Measurements from ENCODE around the gene MATN3.

MATN3 gene

GRCh38 chr2:20035955-20036666, 23.6 kb upstream of the MATN3 start:
- no peak for DNase-seq

- DNase-seq, result no peak
These were observed 22.4 kb upstream of the MATN3 start for GRCh38 chr2:20034821-20035220.

- no peak for DNase-seq
These were observed 21.8 kb upstream of the MATN3 start for GRCh38 chr2:20034218-20034617.

GRCh38 chr2:20033322-20033721, 20.9 kb upstream of the MATN3 start:
- DNase-seq, result no peak

GRCh38 chr2:20030224-20030623, 17.8 kb upstream of the MATN3 start:
- no peak for DNase-seq

GRCh38 chr2:20027705-20028434, 15.4 kb upstream of the MATN3 start:
- no peak for DNase-seq

GRCh38 chr2:20027260-20027677, 14.8 kb upstream of the MATN3 start:
- DNase-seq, result no peak

- no peak for DNase-seq
These were observed 12.8 kb upstream of the MATN3 start for GRCh38 chr2:20025065-20025786.

- DNase-seq, result no peak
These were observed 11.2 kb upstream of the MATN3 start for GRCh38 chr2:20023688-20024087.

- no peak for DNase-seq
These were observed 9.0 kb upstream of the MATN3 start for GRCh38 chr2:20021405-20022009.

GRCh38 chr2:20019747-20020146, 7.3 kb upstream of the MATN3 start:
- no peak for DNase-seq

- DNase-seq, result no peak
These were observed 6.2 kb upstream of the MATN3 start for GRCh38 chr2:20018601-20019152.

GRCh38 chr2:20016346-20016745, 3.9 kb upstream of the MATN3 start:
- no peak for DNase-seq

- DNase-seq, result no peak
These were observed 3.1 kb upstream of the MATN3 start for GRCh38 chr2:20015482-20016083.

GRCh38 chr2:20013126-20013849, 820 bp upstream of the MATN3 start:
- no peak for DNase-seq

GRCh38 chr2:20012032-20012281, 511 bp downstream of the MATN3 start:
- DNase-seq, result no peak

- DNase-seq, result no peak
These were observed 1.0 kb downstream of the MATN3 start for GRCh38 chr2:20011276-20012031.

- DNase-seq, result no peak
These were observed 3.8 kb downstream of the MATN3 start for GRCh38 chr2:20008703-20009102.

- no peak for DNase-seq
These were observed 6.5 kb downstream of the MATN3 start for GRCh38 chr2:20005891-20006470.

- no peak for DNase-seq
These were observed 7.3 kb downstream of the MATN3 start for GRCh38 chr2:20005067-20005627.

GRCh38 chr2:20001361-20001863, 11.1 kb downstream of the MATN3 start:
- no peak for DNase-seq

Measured in cortex of kidney (tissue), 1 donor.